GM18517 (cell line): Measurements from ENCODE around the gene ZNF664.

ENCODE experiments used
- ATAC-seq: cut with Tn5 transposase; IDR thresholded peaks from one replicate; pipeline ENCODE4 v1.9.1; 2021; ENCODE audit warnings: mild to moderate bottlenecking, moderate library complexity; ENCODE audit not compliant: unreplicated experiment

Gene ZNF664

GRCh38 chr12:123972457-123973401 lies at the start of gene ZNF664, which contains the start of gene CCDC92:
TSS of gene ZNF664 (plus strand) at chr12:123973215. CDS start at chr12:124012145, 38,930 bp downstream.
TSS of gene CCDC92 (minus strand) at chr12:123972831. CDS start at chr12:123944305, 28,526 bp downstream.
- peak; percentile 76 for ATAC-seq

- no peak for ATAC-seq
These were observed 49.1 kb upstream of the ZNF664 start for GRCh38 chr12:123923927-123924326.

GRCh38 chr12:123924539-123924938 lies 48.5 kb upstream of the ZNF664 start:
- ATAC-seq = no peak

GRCh38 chr12:123928274-123928865 lies 44.6 kb upstream of the ZNF664 start:
- ATAC-seq = no peak

GRCh38 chr12:123928897-123929296 lies 44.1 kb upstream of the ZNF664 start:
- no peak for ATAC-seq

- no peak for ATAC-seq
These were observed 43.0 kb upstream of the ZNF664 start for GRCh38 chr12:123929946-123930583.

GRCh38 chr12:123931686-123932321 lies 41.2 kb upstream of the ZNF664 start:
- no peak for ATAC-seq

- no peak for ATAC-seq
These were observed 39.8 kb upstream of the ZNF664 start for GRCh38 chr12:123933214-123933613.

GRCh38 chr12:123934016-123934620 lies 38.9 kb upstream of the ZNF664 start:
- ATAC-seq = no peak

GRCh38 chr12:123934829-123935228 lies 38.2 kb upstream of the ZNF664 start:
- no peak for ATAC-seq

- ATAC-seq = no peak
These were observed 37.1 kb upstream of the ZNF664 start for GRCh38 chr12:123935956-123936355.

- no peak for ATAC-seq
These were observed 36.5 kb upstream of the ZNF664 start for GRCh38 chr12:123936471-123936870.

- no peak for ATAC-seq
These were observed 35.9 kb upstream of the ZNF664 start for GRCh38 chr12:123936956-123937706.

- no peak for ATAC-seq
These were observed 35.1 kb upstream of the ZNF664 start for GRCh38 chr12:123937707-123938591.

- no peak for ATAC-seq
These were observed 34.1 kb upstream of the ZNF664 start for GRCh38 chr12:123938679-123939480.

- no peak for ATAC-seq
These were observed 33.0 kb upstream of the ZNF664 start for GRCh38 chr12:123939716-123940626.

- no peak for ATAC-seq
These were observed 32.4 kb upstream of the ZNF664 start for GRCh38 chr12:123940627-123940966.
